ENCODE data around the gene RGS6. TPM values are rescaled to one million over a fixed set of nuclear protein-coding genes. Genes with fewer than 3 reads are reported as not detected.
A peak's percentile ranks its signal among the peaks of the same experiment; 100 is the strongest.

Gene RGS6
- total RNA-seq, 1 experiment from 2014 or later = 0.14 TPM

GRCh38 chr14:72607386-72608130 is 675.3 kb downstream of the RGS6 start:
- no peak for DNase-seq (ENCODE audit: low spot score)

GRCh38 chr14:72608391-72609204 is 676.4 kb downstream of the RGS6 start:
- DNase-seq (ENCODE audit: low spot score) = peak; percentile 72

- no peak for DNase-seq (ENCODE audit: low spot score)
These were observed 677.1 kb downstream of the RGS6 start for GRCh38 chr14:72609205-72609916.

GRCh38 chr14:72610096-72610830 is 678.0 kb downstream of the RGS6 start:
- no peak for DNase-seq (ENCODE audit: low spot score)

GRCh38 chr14:72610831-72611200 is 678.6 kb downstream of the RGS6 start:
- no peak for DNase-seq (ENCODE audit: low spot score)

GRCh38 chr14:72611506-72611905 is 679.3 kb downstream of the RGS6 start:
- no peak for DNase-seq (ENCODE audit: low spot score)

GRCh38 chr14:72612041-72612440 is 679.8 kb downstream of the RGS6 start:
- no peak for DNase-seq (ENCODE audit: low spot score)

- peak; percentile 27 for DNase-seq (ENCODE audit: low spot score)
These were observed 681.2 kb downstream of the RGS6 start for GRCh38 chr14:72613231-72613974.

GRCh38 chr14:72613975-72614319 is 681.7 kb downstream of the RGS6 start:
- no peak for DNase-seq (ENCODE audit: low spot score)

- no peak for DNase-seq (ENCODE audit: low spot score)
These were observed 682.1 kb downstream of the RGS6 start for GRCh38 chr14:72614365-72614764.

GRCh38 chr14:72614891-72615415 is 682.7 kb downstream of the RGS6 start:
- no peak for DNase-seq (ENCODE audit: low spot score)

GRCh38 chr14:72615451-72616121 is 683.4 kb downstream of the RGS6 start:
- DNase-seq (ENCODE audit: low spot score) = peak; percentile 36
